GM18498 (cell line): ENCODE measurements around the gene RSBN1.

Experiments used
- ATAC-seq: cut with Tn5 transposase; IDR thresholded peaks from one replicate; pipeline ENCODE4 v1.9.1; 2021; ENCODE audit warnings: mild to moderate bottlenecking, moderate library complexity; ENCODE audit not compliant: unreplicated experiment

The RSBN1 gene

DNA sequence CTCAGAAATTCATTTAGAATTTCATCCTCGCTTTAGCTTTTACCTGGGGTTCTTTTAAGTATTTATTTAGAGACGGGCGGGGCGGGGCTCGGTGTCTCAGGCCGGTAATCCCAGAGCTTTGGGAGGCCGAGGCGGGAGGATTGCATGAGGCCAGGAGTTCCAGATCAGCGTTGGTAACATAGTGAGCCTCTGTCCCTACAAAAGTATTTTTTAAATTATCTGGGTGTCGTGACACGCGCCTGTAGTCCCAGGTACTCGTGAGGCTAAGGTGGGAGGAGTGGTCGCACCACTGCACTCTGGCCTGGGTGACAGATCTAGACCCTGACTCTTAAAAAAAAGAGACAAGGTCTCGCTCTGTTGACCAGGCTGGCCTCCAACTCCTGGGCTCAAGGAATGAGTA lies 942 bp upstream of the RSBN1 start:
- ATAC-seq, result no peak

DNA sequence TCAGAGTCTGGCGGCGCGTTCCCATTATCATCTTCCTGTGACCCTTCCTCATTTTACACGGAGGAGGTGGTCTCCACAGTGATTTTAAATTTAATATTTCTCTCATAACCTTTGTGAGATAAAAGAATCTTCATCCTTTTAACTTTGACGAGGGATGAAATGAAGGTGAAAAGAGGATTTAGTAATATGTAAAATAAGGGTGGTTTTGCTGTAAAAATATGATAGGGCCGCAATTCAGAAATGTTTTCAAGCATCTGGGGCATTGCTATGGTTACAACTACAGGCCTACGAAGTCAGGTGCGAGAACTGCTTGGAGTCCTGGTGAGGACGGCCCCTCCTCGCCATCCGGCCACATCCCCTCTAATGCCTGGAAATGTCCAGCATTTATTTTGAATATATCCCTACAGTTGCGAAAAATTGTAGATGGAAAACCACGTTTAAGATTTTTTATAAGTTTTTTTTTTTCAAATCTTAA lies 422 bp upstream of the RSBN1 start:
- ATAC-seq, result no peak

DNA sequence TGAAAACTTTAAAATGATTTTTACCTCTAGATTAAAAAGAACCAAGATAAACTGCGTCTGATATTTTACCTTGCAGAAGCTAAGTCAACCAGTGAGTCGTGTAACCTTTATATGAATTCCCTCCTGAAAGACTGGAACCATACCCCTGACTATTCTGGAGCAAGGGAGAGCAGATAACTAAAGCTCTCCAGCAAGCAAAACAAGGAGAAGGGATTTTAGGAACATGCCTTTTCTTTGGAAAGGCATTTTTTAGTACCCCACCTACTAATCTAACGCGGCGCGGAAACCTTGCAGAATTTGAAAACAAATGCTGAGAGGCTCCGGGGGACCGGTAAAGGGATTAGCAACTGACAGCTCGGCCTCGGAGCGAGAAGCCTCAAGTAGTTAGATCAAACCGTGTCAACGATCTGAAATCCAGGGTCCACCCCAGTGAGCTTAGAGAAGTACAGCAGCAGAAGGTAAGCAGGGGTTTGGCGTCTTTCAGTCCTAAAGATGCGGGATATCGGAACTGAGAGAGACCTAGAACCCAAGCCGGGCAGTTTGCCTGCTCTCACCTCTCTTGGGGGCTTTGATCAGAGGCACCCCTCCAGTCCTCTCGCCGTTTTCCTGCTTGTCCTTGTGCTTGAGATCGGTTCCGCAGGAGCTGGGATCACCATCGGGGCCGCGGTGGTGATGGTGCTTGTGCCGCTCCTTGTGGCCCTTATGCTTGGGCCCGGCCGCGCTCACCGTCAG lies 954 bp downstream of the RSBN1 start:
- ATAC-seq, result peak; percentile 29

DNA sequence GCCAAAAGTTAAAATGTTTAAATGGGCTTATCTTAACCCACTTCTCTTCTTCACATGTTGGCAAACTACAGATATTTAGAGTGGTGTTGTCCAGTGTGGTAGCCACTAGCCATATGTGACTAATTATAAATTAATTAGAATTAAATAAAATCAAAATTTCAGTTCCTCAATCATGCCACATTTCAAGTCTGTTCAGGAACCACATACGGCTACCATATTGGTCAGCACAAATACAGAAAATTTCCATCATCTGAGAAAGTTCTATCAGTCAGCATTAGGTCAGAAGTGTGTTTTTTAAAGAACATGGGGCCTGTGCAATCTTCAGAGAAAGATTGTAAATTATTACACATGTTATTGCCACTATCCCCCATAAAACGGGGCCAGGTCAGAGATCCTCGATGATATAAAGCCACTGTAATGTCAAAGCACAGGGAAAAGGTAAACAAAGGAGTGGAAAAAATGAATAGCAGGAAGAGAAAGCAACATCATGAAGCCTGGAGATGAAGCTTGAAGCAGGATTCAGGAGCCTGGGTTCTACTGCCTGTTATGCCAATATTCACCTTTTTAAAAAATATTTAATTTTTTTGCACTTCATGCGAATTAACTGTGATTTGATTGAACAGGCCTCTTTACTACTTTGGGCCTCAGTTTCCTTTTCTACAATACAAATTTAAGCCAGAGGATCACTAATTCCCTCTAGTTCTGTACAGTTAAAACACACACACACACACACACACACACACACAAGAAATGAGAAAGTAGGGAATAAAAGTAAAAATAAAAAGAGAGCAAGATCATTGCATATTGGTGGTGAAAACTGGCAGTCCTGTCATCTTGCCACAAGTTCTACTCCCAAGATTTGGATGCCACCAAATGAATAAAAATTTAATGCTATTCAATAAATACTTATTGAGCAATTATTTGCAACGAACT lies 2.3 kb downstream of the RSBN1 start:
- no peak for ATAC-seq

DNA sequence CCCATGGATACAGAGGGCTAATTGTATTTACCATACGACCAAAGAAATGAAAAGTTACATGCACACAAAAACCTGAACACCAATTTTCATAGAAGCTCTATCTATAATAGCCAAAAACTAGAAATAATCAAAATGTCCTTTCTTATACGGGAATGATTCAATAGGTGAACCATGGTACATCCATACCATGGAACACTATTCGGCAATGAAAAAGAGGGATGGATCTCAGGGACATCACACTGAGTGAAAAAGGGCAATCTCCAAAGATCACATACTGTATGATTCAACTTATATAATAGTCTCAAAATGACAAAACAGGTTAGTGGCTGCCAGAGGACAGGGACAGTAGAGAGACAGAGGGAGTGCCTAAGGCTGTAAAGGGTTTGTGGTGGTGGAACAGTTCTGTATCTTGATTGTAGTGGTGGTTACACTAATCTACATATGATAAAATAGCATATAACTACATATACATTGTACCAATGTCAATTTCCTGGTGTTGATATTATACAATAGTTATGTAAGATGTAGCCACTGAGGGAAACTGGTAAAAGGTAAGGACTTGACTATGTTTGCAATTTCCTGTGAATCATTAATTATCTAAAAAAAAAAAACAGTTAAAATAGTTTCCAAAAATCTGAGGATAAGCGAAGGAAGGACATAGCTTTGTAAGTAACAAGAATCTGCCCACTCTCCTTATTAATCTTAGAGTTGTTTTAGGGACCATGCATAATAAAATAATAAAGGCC lies 3.7 kb downstream of the RSBN1 start:
- no peak for ATAC-seq

DNA sequence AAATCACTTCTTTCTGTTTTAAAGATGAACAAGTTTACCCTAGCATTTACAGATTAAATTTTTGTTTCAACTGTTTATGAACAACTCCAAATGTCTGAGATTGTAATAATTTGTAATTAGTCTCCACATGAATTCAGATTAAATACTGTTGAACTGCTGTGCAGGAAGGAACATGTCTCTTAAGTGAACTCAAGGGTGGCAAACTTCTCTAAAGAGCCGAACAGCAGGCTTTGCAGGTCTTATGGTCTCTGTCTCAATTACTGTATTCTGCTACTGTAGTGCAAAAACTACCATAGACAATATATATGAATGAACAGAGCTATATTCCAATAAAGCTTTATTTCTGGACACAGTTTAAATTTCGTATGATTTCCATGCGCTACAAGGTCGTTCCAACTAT lies 6.6 kb downstream of the RSBN1 start:
- no peak for ATAC-seq

DNA sequence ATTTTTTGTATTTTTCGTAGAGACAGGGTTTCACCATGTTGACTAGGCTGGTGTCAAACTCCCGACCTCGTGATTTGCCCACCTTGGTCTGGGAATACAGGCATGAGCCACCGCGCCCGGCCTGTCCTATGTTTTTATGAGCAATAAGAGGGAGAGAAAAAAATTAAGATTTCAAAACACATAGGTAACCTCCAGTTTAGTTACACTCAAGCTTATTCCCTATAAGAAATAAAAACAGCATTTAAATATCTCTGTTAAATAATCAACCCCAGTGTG lies 7.1 kb downstream of the RSBN1 start:
- no peak for ATAC-seq

DNA sequence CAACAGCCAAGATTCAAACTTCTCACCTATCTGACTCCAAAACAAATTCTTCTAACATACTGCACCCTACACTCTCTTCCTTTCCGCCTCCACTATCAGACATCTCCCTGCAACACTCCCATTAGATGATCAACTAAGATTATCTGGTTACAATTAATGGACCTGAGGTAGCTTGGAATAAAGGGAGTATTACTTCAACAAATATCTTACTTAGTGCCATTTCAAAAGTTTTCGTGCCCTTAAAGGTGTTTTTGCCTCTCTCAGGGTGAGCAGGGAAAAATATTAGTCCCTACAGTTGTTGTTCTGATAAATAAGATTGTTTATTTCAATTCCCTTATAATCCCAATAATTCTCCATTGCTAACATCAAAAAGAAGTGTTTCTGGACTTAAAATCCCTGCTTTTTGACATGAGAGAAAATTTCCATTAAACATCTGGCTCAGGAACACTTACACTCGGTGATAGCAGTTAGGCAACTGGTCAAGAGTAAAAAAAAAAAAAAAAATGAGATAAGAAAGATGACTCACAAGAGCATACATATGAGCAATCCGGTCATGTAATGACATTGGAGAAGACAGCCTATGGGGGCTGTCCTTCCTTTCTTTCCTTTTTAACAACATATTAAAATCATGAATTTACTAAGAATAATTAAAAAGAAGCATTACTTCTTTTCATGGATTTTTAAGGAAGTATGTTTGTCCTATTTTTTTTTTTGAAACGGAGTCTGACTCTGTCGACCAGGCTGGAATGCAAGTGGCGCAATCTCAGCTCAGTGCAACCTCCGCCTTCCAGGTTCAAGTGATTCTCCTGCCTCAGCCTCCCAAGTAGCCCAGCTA lies 7.6 kb downstream of the RSBN1 start:
- ATAC-seq, result no peak

DNA sequence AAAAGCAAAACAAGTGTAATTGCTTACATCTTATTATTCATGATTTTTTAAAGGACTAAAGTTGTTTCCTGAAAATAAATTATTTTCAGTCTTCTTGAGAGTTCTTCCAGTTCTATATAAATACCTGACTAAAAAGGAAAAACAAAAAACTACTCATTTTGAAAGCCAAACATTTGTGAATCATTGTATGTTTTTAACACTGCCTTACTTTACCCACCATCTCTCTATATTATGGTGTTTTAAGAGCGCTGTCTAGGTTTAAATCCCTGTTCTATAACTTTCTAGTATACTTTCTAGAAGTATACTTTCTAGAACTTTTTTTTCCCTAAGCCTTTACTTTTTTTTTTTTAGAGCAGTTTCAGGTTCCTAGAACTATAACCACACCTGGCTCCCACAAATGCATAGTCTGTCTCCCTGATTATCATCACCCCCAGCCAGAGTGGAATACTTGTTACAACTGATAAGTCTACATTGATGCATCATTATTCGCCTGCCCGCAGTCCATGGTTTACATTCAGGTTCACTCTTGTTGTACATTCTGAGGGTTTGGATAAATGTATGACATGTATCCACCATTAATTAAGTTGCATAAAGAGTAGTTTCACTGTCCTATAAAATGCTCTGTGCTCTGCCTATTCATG lies 9.8 kb downstream of the RSBN1 start:
- ATAC-seq, result no peak

DNA sequence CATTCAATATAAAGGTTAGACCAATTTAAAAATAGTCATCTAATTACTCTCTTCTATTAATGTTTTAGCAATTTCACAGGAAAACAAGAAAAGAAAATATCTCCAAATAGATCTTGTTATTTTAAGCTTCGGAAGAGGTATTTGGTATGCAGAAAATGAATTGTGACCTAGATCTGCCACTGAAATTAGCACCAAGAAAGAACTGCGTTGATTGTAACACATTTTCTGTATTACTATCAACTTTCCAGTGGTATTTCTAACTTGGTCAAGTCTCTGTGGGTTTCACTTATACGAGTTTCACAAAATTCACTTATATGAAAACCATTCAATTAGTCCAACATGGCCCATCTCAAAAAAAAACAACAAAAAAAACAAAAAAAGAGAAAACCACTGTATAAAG lies 11.8 kb downstream of the RSBN1 start:
- no peak for ATAC-seq

DNA sequence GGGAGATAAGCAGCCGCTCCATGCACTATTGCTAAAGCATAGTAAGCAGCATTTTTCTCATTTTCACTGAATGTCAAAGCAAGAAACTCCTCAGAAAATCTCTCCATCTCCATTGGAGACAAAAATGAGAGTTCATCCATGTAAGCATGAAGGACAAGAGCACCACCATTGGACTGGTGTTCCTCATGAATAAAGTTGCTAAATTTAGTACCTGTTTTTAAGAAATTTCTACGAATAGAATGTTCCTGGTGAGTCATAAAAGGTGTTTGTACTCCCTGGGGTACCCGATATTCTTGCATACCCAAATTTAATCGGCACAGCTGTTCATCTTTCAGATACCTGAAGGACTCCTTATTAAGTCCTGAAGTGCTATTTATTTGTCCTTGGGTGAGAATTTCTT lies 14.8 kb downstream of the RSBN1 start:
- ATAC-seq, result no peak

DNA sequence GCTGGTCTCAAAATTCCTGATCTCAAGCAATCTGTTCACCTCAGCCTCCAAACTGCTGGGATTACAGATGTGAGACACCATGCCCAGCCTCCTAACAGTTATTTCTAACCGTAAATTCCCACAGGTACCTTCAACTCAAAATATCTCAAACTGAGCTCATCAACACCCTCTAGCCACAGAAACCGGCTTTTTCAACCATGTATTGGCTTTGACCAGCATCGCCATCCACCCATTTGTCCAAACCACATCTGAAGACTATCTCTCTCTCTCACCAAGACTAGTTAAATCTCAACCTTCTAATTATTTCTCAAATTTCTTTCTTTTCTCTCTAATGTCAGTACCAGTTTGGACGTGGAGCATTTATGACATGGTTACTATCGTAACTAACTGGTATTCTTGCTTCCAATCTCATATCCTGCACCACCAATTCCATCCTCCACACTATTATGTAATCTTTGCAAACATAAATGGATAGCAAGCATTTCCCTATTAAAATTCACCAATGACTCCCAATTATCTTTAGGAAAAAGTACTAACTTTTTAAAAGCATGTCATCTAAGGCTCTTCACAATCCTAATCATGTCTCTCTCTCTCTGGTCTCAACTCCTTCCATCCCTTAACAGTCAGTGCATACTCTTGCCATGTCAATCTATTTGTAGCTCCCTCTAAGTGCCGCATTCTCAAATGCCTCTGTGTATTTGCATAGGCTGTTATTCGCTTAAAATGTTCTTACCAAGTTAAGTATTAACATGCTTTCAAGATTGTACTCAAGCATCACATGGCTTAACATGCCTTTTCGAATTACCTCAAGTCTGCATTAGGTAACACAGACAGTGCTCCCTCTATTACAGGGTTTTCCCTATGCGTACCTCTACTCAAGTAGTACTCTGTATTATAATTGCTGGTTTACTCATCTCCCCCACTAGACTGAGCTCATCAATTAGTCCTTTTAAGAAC lies 18.1 kb downstream of the RSBN1 start:
- no peak for ATAC-seq

DNA sequence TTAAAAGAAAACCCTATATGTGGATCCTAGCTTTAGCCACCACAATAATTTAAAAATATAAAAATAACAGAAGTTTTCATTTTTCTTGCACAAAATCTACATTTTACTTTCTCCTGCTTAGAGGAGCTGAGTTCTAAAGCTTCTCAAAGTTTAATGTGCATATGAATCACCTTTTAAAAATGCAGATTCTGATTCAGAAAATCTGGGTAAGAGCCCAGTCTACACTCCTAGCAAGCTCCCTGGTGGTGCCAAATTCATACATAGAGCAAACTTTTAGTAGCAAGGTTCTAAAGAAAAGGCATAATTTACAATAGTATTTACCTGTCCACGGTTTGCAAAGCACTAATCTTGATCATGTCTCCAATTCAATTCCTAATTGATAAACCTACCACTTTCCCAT lies 19.3 kb downstream of the RSBN1 start:
- ATAC-seq, result no peak

DNA sequence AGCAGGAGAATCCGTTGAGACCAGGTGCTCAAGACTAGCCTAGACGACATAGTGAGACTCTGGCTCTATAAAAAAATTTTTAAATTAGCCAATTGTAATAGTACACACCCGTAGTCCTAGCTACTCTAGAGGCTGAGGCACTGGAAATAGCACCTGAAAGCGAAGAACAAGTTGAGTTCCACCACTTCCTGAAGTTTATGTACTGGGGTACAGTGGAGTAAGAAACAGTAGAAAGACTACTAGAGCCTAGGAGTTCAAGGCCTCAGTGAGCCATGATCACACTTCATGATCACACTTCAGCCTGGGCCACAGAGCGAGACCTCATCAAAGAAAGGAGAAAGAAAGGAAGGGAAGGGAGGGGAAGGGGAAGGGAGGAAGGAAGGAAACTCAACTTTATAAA lies 19.8 kb downstream of the RSBN1 start:
- peak; percentile 81 for ATAC-seq

DNA sequence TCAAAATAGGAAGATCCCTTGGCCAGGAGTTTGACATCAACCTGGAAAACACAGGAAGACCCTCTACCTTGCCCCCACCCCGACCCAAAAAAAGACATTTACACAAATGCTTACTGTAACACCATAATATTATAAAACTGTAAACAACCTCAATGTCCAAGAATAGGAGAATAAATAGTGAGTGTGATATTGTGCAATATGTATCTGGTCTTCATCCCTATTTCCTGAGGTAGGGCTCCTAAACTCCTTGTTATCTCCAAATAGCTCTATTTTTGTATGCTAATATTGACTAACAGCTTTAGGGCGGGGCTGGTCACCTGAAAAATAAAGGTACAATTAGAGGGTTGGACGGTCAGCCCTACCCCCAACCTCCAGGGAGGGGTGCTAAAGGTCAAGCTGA lies 23.5 kb downstream of the RSBN1 start:
- no peak for ATAC-seq

DNA sequence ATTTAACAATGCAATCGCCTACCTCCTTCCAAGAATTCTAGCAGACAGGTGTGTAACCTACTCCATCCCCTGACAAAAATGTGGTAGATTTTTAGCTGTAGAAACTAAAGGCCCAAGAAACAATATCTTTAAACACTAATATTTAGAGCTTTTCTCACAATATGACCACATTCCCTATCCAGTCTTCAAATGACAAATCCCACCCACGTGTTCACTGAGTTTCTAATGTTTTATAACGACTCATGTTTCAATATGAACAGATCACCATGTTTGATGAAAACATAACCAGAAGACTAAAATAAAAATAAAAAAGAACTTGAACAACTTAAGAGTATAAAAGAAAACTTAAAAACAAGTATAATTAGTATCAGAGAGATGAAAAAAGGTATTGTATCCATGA lies 24.6 kb downstream of the RSBN1 start:
- ATAC-seq, result no peak

DNA sequence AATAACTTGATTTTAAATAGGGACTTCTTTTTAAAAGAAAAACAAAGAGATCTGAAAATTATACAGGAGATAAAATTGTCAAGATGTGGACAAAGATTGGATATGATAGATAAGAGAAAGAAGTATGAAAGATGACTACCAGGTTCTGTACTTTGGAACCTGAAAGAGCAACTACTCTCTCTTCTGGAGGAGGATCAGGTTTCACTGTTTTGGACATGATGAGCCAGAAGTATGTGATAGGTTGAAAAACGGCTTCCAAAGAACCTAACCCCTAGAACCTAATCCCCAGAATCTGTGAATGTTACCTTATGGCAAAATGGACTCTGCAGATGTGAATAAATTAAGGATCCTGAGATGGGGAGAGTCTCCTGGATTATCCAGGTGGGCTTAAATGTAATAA lies 26.2 kb downstream of the RSBN1 start:
- ATAC-seq, result no peak

DNA sequence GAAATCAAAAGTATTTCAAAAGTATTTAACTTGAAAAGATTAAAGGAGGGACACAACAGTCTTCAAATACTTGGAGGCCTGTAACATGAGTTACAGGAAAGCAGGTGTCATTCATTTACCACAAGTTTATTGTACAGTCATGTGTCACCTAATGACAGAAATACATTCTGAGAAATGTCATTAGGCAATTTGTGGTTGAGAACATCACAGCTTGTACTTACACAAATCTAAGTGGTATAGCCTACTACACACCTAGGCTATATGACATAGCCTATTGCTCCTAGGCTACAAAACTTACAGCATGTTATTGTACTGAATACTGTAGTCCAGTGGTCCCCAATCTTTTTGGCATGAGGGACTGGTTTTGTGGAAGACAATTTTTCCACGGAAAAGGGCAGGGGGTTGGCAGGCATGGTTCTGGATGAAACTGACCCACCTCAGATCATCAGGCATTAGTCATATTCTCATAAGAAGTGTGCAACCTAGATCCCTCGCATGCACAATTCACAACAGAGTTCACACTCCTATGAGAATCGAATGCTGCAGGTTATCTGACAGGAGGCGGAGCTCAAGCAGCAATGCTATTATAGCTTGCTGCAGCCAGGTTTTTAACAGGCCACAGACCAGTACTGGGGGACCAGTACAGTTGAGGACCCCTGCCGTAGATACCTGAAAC lies 28.0 kb downstream of the RSBN1 start:
- peak; percentile 66 for ATAC-seq
